ENCODE measurements around the gene SNAPC3.

SNAPC3 gene

DNA sequence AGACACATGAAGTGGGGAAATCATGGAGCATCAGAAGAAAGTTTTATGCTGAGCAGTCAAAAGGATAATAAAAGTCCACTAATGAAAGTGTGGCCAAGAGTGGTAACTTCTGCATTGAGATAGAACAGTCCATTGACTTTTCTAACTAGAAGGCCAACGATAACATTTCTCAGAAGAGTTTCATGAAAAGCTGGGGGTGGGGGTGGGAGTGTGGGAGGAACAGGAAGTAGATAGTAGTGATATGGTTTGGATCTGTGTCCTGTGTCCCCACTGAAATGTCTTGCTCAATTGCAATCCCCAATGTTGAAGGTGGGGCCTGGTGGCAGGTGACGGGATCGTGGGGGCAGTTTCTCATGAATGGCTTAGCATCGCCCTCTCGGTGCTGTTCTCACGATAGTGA, 36.2 kb upstream of the SNAPC3 start:
- TF ChIP-seq, protein P1, sequence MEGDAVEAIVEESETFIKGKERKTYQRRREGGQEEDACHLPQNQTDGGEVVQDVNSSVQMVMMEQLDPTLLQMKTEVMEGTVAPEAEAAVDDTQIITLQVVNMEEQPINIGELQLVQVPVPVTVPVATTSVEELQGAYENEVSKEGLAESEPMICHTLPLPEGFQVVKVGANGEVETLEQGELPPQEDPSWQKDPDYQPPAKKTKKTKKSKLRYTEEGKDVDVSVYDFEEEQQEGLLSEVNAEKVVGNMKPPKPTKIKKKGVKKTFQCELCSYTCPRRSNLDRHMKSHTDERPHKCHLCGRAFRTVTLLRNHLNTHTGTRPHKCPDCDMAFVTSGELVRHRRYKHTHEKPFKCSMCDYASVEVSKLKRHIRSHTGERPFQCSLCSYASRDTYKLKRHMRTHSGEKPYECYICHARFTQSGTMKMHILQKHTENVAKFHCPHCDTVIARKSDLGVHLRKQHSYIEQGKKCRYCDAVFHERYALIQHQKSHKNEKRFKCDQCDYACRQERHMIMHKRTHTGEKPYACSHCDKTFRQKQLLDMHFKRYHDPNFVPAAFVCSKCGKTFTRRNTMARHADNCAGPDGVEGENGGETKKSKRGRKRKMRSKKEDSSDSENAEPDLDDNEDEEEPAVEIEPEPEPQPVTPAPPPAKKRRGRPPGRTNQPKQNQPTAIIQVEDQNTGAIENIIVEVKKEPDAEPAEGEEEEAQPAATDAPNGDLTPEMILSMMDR (IDR thresholded peaks at IDR 0.05; ENCODE audit: low read depth, low read length), result no peak
- H3K4me3 ChIP-seq (ENCODE audit: low read depth, low read length), result no peak overlapping the region

DNA sequence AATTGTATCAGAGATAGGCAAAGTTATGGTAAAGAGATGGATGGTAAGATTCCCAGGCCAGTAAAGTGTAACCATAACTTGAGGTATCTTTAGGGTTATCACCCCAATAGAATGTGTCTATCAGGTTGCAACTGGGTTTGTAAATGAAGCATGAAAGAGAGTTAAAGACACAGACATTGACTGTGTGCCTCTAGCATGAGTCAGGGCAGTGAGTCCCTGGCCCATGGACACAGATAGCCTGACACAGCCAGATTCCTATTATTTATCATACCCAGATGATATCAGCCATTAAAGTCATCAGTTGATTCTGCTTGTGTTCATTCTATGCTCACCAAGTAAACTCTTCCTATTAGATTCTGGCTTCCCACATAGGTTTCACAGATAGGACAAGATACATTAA, 33.5 kb upstream of the SNAPC3 start:
- no peak overlapping the region for H3K4me3 ChIP-seq (ENCODE audit: low read depth, low read length)
- TF ChIP-seq, protein P1 (IDR thresholded peaks at IDR 0.05; ENCODE audit: low read depth, low read length), result no peak

DNA sequence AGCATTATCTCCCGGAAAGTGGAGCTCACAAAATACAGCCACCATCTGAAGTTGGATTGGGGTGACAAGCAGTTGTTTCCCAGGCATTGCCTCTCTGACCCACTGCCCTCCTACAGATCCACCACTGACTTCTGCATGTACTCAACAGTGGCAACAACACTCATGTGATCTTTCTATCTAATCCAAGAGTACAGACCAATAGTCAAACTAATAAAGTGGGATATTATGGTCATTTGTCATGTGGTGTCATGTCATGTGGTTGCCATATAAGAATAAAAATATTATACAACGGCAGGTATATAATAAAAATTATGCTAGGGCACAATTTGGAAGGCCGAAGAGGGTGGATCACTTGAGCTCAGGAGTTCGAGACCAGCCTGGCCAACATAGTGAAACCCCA, 33.0 kb upstream of the SNAPC3 start:
- H3K4me3 ChIP-seq (ENCODE audit: low read depth, low read length), result no peak overlapping the region
- TF ChIP-seq, protein P1 (IDR thresholded peaks at IDR 0.05; ENCODE audit: low read depth, low read length), result no peak

DNA sequence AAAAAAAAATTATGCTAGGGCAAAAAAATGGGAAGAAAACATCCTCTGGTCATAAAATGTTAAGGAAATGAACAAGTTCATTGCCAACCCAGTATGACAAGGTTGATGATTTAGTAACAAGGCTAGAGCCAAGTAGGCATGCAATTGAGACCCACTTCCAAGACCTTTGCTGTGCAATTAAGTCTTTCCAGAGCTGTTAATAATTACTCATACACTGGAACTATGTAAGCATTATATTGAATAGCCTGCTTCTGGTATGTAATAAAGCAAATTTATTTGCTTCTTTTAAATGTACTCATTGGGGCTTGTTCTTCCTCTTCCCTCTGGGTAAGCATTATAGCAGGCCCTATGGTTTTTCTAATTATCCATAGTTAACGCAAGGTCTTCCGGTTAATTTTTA, 32.5 kb upstream of the SNAPC3 start:
- TF ChIP-seq, protein P1 (IDR thresholded peaks at IDR 0.05; ENCODE audit: low read depth, low read length), result no peak
- H3K4me3 ChIP-seq (ENCODE audit: low read depth, low read length), result no peak overlapping the region

DNA sequence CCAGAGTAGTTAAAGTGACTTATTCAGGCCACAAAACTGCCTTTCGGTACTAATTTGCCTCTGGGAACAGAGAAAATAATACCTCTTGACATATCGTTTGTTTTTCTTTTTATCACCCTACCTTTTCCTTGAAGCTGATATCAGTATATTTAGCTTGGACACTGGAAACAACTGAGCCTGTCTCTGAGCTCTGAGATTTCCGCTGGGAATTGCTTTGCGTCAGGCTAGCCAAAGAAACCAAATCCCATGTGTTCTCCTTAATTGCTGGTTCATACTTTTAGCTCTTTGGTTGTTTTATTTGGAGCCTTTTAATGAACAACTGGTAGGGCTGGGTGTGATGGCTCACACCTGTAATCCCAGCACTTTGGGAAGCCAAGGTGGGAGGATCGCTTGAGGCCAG, 30.3 kb upstream of the SNAPC3 start:
- H3K4me3 ChIP-seq (ENCODE audit: low read depth, low read length), result no peak overlapping the region
- TF ChIP-seq, protein P1 (IDR thresholded peaks at IDR 0.05; ENCODE audit: low read depth, low read length), result no peak

DNA sequence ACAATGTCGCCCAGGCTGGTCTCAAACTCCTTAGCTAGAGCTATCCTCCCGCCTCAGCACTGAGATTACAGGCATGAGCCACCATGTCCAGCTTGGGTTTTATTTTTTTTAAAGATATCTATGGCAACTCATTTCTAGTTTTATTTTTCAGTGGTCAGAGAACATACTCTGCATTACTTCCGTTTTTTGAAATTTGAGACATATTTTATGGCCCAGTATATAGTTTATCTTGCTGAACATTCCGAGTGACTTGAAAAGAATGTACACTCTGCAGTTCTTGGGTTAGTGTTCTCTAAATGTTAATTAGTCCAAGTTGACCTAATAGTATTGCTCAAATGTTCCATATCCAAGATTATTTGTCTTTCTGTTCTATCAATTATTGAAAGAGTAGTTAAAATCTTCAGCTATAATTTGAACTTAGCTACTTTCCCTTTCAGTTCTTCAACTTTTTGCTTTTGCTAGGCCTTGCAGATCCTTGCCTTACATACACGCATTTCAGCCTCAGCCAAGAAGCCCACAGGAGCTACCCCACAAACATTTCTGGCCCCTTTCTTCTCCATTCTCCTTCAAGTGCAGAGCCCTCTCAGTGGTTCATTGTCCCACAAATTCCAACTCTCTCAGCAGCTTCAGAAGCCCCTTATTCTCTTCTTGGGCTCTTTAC, 22.3 kb upstream of the SNAPC3 start:
- TF ChIP-seq, protein P1 (IDR thresholded peaks at IDR 0.05; ENCODE audit: low read depth, low read length), result no peak
- H3K4me3 ChIP-seq (ENCODE audit: low read depth, low read length), result no peak overlapping the region

DNA sequence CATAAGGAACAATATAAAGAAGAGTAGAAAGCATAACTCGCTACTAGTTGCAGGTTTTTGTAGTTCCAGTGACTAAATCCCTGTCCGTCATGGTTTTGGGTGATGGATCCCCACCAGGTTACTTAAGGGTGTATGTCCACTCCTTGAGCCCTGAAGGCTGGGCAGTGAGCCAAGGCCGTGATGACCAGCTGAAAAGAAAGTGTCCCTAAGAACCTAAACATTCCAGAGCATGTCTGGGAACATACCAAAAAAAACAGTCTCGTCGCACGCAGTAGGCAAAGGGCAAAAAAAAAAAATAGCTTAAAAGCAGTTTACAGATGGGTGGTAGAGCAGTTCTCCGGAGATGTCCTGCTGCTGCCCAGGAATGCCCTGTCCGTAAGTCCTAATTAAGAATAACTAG, 21.4 kb upstream of the SNAPC3 start:
- H3K4me3 ChIP-seq (ENCODE audit: low read depth, low read length), result no peak overlapping the region
- TF ChIP-seq, protein P1 (IDR thresholded peaks at IDR 0.05; ENCODE audit: low read depth, low read length), result no peak

All from WI38 (cell line).